ENCODE results near the gene LRRC3B.

Gene LRRC3B

DNA sequence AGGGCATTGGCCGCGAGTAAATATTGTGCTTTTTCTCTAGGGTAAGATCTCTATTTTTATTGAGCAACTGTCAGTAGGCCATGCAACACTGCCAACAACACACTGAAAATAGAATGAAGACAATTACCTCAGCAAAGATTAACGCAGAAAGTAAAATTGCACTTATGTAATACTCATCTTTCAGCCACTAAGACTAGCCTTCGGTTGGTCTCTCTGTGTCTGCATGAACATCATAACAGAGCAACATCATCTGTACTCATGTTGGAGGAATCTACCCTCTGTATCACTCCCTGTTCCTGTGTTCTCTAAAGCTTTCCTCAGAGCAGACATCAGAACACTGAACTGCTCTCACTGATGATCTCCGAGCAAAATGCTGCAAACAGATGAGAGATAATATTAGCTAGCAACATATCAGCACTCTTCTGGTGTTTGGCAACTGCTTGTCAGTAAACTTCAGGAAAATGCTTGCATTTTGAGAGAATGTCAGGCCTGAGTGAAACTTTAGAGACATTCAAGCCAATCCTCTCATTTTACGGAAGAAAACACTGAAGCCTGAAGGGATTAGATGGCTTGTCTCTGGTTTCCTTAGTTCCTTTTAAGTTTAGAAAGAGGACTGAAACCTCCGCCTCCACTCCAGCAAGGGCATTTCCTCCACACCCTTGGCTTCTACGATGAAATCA is 8.4 kb upstream of the LRRC3B start:
- Mint-ChIP-seq H3K4me3 (no peak overlapping the region), H3K27me3 (ENCODE audit: low read depth, poor library complexity) (peaks cover 9% of the 10 kb centered on the region), H3K36me3 (ENCODE audit: low read depth) (no peaks in the 10 kb centered on the region), H3K4me1 (peaks cover 11% of the 10 kb centered on the region), H3K9me3 (no peaks in the 10 kb centered on the region), H3K27ac (peak overlapping the region; percentile 85)
- DNase-seq: no peak
- TF ChIP-seq, protein P1, sequence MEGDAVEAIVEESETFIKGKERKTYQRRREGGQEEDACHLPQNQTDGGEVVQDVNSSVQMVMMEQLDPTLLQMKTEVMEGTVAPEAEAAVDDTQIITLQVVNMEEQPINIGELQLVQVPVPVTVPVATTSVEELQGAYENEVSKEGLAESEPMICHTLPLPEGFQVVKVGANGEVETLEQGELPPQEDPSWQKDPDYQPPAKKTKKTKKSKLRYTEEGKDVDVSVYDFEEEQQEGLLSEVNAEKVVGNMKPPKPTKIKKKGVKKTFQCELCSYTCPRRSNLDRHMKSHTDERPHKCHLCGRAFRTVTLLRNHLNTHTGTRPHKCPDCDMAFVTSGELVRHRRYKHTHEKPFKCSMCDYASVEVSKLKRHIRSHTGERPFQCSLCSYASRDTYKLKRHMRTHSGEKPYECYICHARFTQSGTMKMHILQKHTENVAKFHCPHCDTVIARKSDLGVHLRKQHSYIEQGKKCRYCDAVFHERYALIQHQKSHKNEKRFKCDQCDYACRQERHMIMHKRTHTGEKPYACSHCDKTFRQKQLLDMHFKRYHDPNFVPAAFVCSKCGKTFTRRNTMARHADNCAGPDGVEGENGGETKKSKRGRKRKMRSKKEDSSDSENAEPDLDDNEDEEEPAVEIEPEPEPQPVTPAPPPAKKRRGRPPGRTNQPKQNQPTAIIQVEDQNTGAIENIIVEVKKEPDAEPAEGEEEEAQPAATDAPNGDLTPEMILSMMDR (IDR thresholded peaks at IDR 0.05): no peak

DNA sequence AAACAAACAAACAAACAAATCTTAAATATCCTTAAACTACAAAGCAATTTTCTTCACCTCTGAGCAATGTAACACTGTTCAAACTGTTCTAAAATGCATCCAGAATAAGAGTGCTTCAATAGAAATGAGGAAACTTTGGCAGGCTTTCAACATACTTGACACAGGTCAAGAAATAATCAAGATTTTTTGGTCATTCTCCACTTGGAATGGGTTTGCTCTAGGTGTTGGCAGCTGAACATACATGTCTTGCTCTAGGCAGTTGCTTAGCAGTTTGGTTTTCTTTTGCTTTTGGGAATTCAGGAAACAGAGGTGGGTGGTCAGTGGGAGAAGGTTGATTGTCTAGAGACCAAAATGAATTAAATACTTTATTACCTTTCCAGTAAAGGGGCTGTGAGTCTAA is 1.4 kb upstream of the LRRC3B start:
- H3K4me3 Mint-ChIP-seq: peak overlapping the region; percentile 94
- peaks cover 31% of the 10 kb centered on the region for H3K4me1 Mint-ChIP-seq
- no peaks in the 10 kb centered on the region for H3K36me3 Mint-ChIP-seq (ENCODE audit: low read depth)
- H3K27ac Mint-ChIP-seq: no peak overlapping the region
- TF ChIP-seq, protein P1 (IDR thresholded peaks at IDR 0.05): no peak
- no peak for DNase-seq
- peaks cover 72% of the 10 kb centered on the region for H3K27me3 Mint-ChIP-seq (ENCODE audit: low read depth, poor library complexity)
- no peaks in the 10 kb centered on the region for H3K9me3 Mint-ChIP-seq

DNA sequence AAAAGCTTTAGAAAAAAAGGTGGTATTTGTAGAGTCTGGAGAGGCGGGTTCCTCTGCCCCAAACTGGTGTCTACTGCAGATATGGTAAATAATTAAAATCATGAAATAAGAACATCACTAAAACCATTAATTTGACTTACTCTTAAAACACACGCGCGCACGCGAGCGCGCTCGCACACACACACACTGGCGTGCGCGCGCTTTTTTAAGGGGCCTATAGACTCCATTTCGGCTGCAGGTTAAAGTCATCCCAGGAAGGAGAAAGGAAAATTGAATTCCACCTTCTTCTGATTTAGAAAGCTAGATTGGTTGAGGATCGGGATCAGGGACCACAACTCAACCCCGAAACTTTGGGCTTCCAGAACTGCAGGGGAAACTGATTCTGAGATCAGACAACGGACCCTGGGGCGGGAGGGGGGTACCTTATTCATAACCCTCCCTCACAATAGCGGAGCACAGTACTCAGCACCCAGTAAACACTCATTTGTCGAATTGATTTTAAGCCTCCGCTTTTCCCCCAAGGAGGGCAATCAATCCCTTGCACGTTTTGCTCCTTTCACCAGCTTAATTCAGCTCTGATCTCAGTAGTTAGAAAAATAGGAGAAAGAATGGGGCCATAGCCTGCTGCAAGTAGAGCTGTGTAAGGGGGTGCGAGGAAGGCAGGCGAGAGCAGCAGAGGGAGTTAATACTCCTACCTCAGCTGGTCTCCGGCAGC is 509 bp upstream of the LRRC3B start:
- H3K9me3 Mint-ChIP-seq: no peaks in the 10 kb centered on the region
- H3K36me3 Mint-ChIP-seq (ENCODE audit: low read depth): no peaks in the 10 kb centered on the region
- H3K4me3 Mint-ChIP-seq: peak overlapping the region; percentile 94
- H3K4me1 Mint-ChIP-seq: peaks cover 31% of the 10 kb centered on the region
- peaks cover 70% of the 10 kb centered on the region for H3K27me3 Mint-ChIP-seq (ENCODE audit: low read depth, poor library complexity)
- no peak overlapping the region for H3K27ac Mint-ChIP-seq
- DNase-seq: peak; percentile 11
- TF ChIP-seq, protein P1 (IDR thresholded peaks at IDR 0.05): no peak

DNA sequence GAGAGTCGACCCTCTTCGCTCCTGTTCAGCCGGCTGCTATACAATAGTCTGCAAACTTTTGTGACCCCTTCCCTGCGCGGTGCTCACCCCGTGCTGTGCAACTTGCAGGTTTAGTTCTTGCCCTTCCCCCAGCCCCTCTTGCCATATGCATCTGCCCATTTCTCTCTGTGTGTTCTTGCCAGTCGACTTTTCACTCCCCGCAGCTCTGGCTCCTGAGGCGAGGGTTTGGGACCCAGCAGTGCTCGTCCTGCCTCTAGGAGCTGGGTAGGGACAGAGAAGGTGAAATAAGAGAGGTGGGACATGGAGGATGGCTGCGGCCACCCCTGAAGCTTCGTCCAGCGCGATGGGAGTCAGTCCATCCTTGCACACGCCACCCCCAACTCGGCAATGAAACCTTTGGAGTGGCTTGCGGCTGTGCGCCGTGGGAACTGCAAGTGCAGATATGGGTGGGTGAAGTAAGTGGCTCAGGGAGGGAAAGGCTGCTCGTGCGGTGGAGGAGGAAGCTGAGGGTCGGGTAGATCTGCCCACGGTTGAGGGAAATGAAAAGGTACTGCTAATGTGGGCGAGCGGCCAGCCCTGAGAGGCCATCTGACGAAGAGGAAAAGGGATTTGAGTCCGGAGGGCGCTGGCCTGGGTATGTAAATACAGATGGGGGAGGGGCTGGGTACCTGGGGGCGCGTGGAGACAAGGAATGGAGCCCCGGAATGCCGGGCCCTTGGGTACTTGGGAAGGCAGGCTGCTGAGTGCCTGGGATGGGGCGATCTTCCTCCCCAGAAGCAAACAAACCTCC is 1.0 kb downstream of the LRRC3B start:
- DNase-seq: peak; percentile 29
- no peaks in the 10 kb centered on the region for H3K36me3 Mint-ChIP-seq (ENCODE audit: low read depth)
- peaks cover 31% of the 10 kb centered on the region for H3K4me1 Mint-ChIP-seq
- peaks cover 70% of the 10 kb centered on the region for H3K27me3 Mint-ChIP-seq (ENCODE audit: low read depth, poor library complexity)
- no peak overlapping the region for H3K27ac Mint-ChIP-seq
- H3K9me3 Mint-ChIP-seq: no peaks in the 10 kb centered on the region
- TF ChIP-seq, protein P1 (IDR thresholded peaks at IDR 0.05): no peak
- H3K4me3 Mint-ChIP-seq: peak overlapping the region; percentile 82

DNA sequence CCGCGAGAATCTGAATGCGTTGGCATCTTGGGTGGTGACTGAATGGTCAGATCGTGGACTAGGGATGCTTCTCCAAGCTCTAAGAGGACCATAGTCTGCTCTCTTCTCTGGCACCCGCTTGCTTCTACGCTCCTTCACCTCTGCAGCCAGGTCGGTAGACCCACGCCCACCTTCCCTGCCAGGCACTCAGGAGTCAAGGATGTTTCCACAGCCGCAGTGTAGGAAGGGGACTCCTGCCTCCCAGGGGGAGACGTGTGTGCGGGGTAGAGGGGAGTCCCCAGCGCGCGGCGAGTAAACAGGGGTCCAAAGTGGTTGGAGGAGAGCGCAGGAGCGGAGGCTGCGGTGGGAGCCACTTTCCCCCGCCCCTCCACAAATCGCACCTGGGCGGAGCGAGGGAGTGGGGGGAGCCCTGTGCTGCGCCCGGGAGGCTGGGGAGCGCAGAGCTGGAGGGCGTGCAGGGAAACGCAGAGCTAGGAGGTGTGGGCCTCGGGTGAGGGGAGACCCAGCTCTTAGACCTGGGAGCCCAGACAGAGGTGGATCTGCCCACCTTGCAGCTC is 1.7 kb downstream of the LRRC3B start:
- Mint-ChIP-seq H3K27me3 (ENCODE audit: low read depth, poor library complexity) (peaks cover 65% of the 10 kb centered on the region), H3K9me3 (no peaks in the 10 kb centered on the region), H3K4me3 (peak overlapping the region; percentile 82), H3K4me1 (peaks cover 35% of the 10 kb centered on the region), H3K36me3 (ENCODE audit: low read depth) (no peaks in the 10 kb centered on the region), H3K27ac (no peak overlapping the region)
- peak; percentile 56 for DNase-seq
- TF ChIP-seq, protein P1 (IDR thresholded peaks at IDR 0.05): no peak

All from nephron progenitor cell (in vitro differentiated cells).